HUDEP-2 (cell line): Measurements from ENCODE around the gene KLHL7.
"Not testable (repeated sequence)": the region's sequence is repeated elsewhere in the genome, so short reads cannot be mapped to it uniquely, and the experiment has no call there.

Experiments used
- DNase-seq, 76 experiments: peaks; one replicate each; lab custom pipeline; 2025; ENCODE audit not compliant: unreplicated experiment in 76 of 76; lab: John Stamatoyannopoulos, UW

KLHL7 gene

GRCh38 chr7:23168111-23168885, 62.7 kb downstream of the KLHL7 start:
- DNase-seq = no peak

- DNase-seq = no peak
Observed at GRCh38 chr7:23175938-23176337, 70.4 kb downstream of the KLHL7 start.

- DNase-seq = peak; percentile 83 to 100 (median 97)
Observed at GRCh38 chr7:23181684-23182553, 76.3 kb downstream of the KLHL7 start, which contains the start of gene NUP42. NUP42 (plus strand) TSS chr7:23182048; CDS start chr7:23182086, 38 bp downstream.

GRCh38 chr7:23183279-23184012, 77.9 kb downstream of the KLHL7 start:
- no peak for DNase-seq

- DNase-seq = no peak
Observed at GRCh38 chr7:23184291-23184690, 78.7 kb downstream of the KLHL7 start.

DNA sequence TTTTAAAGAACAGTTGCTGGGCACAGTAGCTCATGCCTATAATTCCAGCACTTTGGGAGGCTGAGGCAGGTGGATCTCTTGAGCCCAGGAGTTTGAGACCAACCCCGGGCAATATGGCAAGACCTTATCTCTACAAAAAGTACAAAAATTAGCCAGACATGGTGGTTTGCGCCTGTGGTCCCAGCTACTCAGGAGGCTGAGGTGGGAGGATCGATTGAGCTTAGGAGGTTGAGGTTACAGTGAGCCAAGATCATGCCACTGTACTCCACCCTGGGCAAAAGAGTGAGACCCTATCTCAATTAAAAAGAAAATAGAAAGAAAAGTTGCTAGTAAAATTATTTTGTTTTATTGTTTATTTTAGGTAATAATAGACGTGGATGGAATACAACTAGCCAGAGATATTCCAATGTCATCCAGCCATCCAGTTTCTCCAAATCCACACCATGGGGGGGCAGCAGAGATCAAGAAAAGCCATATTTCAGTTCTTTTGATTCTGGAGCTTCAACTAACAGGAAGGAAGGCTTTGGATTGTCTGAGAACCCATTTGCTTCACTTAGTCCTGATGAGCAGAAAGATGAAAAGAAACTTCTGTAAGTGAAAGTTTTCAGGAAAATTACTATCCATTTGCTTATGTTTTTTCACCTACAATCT, 79.2 kb downstream of the KLHL7 start:
- peak in 35 of 76 experiments; percentile 6 to 62 (median 23) for DNase-seq

DNA sequence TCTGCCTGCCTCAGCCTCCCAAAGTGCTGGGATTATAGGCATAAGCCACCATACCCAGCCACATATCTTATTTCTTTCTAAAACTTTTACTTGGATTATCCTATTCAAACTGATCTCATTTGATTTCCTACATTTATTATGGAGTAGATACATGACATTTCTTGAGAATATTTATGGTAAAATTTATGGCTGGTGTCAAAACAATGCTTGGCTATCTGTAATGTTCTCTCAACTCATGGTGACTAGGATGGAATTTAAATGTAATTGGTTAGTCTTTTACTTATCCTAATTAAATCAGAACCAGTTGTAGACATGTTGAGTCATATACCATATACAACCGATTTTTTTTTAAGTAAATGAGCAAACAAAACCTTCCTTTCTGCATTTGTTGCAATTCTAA, 80.4 kb downstream of the KLHL7 start:
- DNase-seq = no peak

DNA sequence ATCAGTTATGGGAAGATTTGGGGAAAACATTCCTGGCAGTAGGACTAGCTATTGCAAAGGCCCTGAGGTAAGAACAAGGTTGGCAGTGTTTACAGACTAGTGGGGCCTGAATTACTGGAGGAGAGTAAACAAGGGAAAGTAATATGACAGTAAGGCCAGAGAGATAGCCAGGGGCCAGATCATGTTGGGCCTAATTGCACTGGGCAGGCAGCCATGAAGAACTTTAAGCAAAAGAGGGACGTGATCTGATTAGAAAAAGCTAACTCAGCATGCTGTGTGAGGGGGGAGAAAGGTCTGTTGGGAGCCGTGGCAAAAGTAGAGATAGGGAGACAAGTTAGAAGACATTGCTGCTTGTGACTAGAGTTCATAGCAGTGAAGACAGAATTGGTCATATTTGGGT, 85.4 kb downstream of the KLHL7 start:
- DNase-seq = peak in 74 of 76 experiments; percentile 8 to 89 (median 70)

- not testable (repeated sequence) for DNase-seq
Observed at GRCh38 chr7:23193650-23194227, 88.2 kb downstream of the KLHL7 start.

DNA sequence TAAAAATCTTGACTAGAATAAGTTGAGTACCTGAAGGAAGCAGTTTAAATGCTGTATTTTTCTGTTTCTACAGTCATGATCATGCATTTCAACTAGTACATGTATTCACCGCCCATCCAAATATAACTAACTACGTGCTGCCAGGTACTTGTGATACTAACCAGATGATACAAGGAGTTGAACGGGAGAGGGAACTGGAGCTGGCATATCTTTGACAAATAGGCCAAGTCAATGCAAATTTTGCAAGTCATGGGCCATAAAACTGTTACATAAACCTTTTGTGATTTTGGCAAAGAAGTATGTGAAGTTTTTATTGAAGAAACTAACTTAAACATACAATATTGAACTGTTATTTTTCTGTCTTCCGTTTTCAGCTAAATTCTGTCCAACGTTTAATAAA, 90.7 kb downstream of the KLHL7 start:
- no peak for DNase-seq

DNA sequence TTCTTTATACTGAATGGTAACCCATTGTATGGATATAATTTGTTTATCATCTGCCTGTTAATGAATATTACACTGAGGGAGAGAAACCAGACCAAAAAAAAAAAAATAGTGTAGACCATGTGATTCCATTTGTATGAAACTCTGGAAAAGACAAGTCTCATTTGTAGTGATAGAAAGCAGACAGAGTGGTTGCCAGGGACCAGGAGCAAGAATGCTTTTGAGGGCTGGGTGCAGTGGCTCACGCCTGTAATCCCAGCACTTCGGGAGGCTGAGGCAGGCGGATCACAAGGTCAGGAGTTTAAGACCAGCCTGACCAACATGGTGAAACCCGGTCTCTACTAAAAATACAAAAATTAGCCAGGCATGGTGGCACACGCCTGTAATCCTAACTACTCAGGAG, 92.2 kb downstream of the KLHL7 start:
- DNase-seq = not testable (repeated sequence)

- DNase-seq = no peak
Observed at GRCh38 chr7:23200331-23200730, 94.7 kb downstream of the KLHL7 start.

DNA sequence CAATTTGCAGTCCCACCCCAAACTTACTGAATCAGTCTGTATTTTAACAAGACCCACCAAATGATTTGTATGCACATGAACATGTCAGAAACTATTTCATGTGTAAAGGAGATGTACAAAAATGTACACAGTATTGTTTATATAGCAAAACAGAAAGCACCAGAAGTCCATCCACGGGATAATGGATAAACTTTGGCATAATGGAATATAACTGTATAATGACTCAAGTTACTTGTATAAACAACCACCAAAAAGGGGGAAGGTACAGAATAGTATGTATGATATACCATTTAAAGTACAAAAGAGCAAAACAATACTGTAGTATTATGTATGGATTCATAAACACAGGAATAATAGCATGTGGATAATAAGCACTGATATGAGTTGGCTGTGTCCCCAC, 98.7 kb downstream of the KLHL7 start:
- no peak for DNase-seq

DNA sequence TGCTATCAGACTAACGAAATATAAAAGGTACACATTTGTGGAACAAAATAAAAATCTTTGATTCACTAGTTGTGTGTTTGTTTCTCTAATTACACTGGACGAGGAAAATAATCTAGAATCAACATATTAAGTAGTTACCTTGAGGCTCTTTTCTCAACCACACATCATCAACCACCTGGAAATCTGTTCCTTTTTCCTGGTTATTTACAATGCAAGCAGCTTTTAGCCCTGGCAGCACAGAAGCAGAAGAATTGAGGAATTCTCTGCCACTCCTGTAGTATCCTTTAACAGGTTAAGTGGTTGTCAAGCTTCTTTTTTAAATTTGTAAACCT, 100.0 kb downstream of the KLHL7 start:
- no peak for DNase-seq

DNA sequence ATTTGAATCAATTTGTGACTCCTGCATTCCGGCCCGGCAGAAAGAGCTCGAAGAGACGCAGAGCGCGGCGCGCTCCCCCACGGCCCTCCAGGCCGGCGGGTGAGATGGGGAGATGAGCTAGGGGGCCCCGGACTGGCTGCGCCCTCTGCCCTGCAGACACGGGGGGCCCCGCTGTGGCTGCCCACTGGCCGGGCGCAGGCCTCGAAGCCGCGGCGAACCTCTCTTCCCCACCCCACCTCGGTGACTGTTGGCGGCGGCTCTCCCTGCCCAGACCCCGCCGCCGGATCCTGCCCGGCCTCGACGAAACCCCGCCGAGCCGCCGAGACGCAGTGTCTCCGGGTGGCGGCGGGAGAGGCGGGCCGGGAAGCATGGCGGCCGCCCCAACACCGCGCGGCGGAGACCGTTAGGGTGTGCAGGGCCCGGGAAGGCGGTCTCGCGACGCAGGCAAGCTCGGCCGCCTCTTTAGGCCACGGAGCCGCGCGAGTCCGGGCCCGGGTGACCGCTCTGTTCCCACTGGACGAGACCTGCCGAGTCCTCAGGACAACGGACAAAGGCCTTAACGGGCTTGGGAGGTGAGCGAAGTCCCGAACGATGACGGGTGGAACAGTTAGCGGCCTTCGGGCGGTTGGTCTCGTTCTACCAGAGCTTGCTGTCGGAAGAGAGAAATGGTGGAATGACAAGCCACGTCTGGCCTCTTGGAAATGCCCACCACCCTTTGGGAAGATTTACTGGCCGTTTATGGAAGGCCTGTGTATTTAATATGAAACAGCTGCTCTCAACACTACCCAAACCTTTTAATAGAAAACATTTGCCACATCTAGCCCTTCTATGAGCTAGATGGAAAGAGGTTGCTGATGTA, 100.6 kb downstream of the KLHL7 start:
- DNase-seq = no peak

DNA sequence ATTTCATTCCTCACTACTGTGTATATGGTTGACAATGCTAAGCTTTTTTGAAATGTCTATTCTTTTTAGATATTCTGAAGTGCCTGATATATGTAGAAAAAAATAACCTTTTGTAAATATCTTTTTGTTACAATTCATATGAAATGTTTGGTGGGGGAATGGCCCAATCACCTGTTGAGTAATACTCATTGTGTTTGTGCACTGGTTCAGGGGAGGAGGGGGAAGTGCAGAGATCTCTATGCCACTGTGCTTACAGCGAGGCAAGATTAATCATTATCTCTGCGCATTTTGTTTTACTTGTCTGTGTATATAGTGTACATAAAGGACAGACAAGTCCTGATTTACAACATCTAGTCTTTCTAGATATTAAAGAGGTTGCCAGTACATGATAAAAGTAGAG, 101.4 kb downstream of the KLHL7 start:
- no peak for DNase-seq

DNA sequence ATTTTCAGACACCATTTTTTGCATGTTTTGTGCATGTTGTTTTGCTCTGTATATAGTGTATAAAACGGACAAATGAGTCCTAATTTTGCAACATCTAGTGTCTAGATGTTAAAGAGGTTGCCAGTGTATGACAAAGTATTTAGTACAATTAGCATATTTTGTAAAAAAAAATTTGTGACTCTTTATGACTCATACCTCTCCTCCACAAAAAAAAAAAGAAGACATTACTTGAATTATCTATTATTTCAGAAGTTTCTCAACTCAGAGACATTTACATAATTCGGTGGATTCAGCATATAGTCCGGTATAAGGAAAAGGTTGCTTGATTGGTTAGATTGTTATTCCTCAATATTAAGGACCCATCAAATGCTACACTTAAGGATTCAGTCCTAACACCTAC, 102.3 kb downstream of the KLHL7 start:
- no peak for DNase-seq

DNA sequence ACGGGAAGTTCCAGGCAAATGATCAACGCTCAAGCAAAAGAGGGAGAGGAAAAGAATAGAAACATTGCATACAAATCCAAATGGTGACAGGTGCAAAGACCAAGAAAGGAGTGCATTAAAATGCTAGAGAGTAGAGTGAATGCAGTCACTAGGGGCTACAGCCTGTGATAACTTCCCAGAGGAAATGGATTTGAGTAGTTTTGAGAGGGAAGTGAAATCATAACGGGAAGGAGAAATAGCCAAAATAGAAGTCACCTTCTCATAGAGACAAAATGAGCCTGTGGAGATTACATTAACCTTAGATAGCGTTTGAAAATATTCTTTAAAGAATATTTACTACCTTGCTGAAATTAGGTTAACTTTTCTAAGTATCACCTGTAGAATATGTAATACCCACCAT, 102.7 kb downstream of the KLHL7 start:
- no peak for DNase-seq

GRCh38 chr7:23210506-23210905, 104.9 kb downstream of the KLHL7 start:
- no peak for DNase-seq
